NCI-H2107 treated with DMSO at 0.1 percent for 48 hours (cell line): Measurements from ENCODE around the gene NUDT7.

Experiments
- DNase-seq: peaks from one replicate; lab custom pipeline; 2025; ENCODE audit not compliant: unreplicated experiment; lab: John Stamatoyannopoulos, UW

Gene NUDT7

GRCh38 chr16:77775911-77776909 lies 53.9 kb downstream of the NUDT7 start:
- DNase-seq, result no peak

- no peak for DNase-seq
Measured at GRCh38 chr16:77777745-77778144, 55.4 kb downstream of the NUDT7 start.

- DNase-seq, result no peak
Measured at GRCh38 chr16:77780378-77780837, 58.1 kb downstream of the NUDT7 start.

- DNase-seq, result no peak
Measured at GRCh38 chr16:77781091-77781490, 58.8 kb downstream of the NUDT7 start.

DNA sequence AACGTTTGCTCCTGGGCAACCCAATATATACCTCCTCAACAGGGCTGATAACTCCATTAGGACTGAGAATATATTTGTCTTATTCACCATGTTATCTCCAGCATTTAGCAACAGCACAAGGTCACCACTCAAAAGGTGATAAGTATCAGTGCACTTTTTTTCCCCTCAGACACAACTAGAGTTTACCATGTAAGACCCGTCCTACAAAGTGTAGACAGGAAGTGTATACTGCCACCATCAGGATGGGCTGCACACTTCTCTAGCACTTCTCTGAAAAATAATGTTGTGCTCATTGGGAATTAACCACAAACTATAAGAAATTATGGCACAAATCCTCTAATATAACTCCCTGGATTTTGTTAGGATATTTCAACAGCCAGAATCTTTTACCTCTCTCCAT lies 60.4 kb downstream of the NUDT7 start:
- DNase-seq, result no peak

- no peak for DNase-seq
Measured at GRCh38 chr16:77784441-77785372, 62.4 kb downstream of the NUDT7 start.

- no peak for DNase-seq
Measured at GRCh38 chr16:77785373-77785764, 63.1 kb downstream of the NUDT7 start.

DNA sequence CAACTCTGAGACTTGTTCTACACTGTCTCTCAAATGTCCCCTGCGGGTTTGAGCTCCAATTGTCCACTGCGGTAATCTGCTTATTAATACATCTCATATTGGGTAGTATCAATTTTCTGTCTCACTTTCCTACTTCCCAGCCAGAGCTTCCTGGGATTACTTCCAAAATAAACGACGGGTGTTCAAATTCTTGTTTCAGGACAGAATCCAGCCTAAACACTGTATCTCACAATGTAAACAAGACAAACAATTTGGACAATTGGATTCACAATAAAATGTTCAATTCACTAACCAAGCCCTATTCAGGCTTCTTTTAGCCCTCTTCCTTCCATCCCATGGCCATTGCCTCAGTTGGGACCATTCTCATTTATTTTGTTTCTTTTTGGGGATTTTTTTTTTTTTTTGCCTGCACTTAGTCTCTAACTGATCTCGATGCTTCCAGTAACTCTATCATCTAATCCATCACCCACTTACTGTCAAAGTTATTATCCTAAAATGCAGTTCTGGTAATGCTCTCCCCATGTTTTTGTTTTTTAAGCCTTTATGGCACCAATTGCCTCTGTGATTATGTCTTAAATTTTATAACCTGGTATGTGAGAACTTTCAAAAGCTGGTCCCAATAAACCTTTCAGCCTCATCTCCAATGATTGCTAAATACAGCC lies 64.0 kb downstream of the NUDT7 start:
- DNase-seq, result no peak

- no peak for DNase-seq
Measured at GRCh38 chr16:77787452-77787851, 65.1 kb downstream of the NUDT7 start.

- DNase-seq, result no peak
Measured at GRCh38 chr16:77788181-77789084, 66.1 kb downstream of the NUDT7 start, which contains the start of gene VAT1L. TSS of gene VAT1L (plus strand) at chr16:77788564. CDS start at chr16:77788683, 119 bp downstream.

DNA sequence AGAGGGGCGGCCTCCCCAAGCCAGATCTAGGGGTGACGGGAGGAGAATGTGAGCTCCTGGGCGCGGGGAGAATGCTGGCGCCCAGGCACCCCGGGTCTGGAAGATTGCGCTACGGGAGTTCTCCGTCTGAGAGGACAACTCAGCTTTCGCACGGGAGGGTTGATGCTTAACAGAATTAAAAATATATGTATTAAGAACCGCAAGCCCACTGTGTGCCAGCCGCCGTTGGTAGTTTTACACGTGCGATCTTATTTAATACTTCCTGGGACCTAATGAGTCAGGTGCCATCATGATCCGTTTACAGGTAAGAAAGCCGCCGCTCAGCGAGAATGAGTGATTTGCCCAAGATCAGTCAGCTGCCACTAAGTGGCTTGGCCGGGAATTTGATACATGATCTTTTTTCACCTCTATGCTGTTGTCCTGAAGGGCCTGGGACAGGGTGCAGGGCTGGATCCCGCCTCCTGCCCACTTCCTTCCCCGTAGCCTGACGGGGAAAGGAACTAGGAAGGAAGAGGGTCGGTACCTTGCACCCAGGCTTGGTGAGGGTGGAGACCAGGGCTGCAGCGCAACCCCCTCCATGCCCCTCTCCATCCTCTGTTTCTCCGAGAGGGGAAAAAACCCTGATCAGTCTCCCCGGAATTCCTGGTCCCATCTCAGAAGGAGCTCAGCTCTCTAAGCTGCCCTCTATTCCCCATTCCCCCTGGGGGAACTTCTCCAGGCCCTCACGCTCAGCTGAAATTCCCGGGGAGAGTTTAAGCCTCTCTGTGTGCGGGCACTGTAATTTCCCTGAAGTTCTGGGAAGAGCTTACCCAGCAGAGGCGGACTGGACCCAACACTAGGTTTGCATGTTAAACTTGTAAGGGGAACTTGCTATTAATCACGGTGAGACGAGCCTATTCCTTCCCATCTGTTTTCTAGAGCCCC lies 67.0 kb downstream of the NUDT7 start:
- DNase-seq, result peak; percentile 4

DNA sequence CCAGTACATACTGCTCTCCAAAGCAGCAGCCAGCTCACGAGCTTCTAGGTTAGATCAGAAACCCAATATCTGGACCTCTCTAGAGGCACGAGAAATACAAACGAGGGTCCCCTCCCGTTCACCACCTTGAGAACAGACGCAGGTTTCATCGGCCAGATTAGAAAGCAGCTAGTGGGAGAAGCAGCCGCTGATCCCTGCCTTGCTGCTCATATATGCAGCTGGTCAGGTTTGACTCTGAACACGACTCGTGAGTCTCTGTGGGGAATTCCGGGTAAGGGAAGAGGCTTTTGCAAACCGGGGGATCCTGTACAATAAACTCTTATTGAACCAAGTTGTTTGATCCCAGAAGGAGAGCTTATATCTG lies 67.7 kb downstream of the NUDT7 start:
- no peak for DNase-seq

DNA sequence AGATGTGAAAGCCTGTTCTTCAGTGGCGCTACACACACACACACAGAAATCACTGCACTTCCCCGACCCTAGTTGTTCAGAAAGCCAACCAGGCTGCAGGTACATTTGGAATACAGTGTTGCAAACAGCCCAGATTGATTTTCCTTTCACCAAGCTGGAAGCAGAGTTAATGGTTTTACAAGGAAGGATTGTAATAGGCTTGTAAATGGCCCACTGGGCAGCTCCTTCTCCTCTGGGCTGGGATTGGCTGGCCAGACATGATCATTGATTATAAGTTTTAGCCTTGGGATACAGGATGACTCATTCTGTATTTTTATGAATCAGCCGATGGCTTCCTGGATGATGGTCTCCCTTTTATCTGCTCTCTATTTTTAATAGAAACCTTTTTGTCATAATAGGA lies 68.6 kb downstream of the NUDT7 start:
- DNase-seq, result no peak
